Nucleus accumbens (tissue), 56 donors: ENCODE results near the gene PAPPA.

Experiments used
- DNase-seq, 56 donors: peaks; one replicate each; lab custom pipeline; 2025; lab: John Stamatoyannopoulos, UW

PAPPA gene

GRCh38 chr9:116403171-116403570 is 249.6 kb downstream of the PAPPA start:
- DNase-seq = no peak

- DNase-seq = no peak
These were observed 250.6 kb downstream of the PAPPA start for GRCh38 chr9:116404228-116404627.

DNA sequence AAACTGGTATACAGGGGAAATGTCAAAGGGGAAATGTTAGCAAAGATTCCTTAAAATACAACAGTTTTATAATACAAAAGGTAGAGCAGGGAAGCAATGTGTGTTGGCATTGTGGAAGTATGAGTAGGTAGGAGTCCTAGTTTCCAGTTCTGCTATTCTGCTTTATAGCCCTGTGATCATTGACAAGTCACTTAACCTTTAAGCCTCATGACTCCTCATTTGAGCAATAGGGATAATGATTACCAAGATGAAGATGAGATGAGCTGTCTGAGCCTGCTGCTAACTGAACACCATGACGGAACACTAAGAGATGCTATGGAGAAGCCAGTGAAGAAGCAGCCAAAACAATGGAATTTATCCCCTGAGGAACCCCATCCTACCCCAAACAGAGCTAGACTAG is 251.7 kb downstream of the PAPPA start:
- DNase-seq = no peak

GRCh38 chr9:116406469-116406868 is 252.9 kb downstream of the PAPPA start:
- no peak for DNase-seq

- no peak for DNase-seq
These were observed 255.5 kb downstream of the PAPPA start for GRCh38 chr9:116409129-116409528.

- DNase-seq = no peak
These were observed 256.0 kb downstream of the PAPPA start for GRCh38 chr9:116409638-116410037.

GRCh38 chr9:116411506-116411905 is 257.9 kb downstream of the PAPPA start:
- DNase-seq = no peak

DNA sequence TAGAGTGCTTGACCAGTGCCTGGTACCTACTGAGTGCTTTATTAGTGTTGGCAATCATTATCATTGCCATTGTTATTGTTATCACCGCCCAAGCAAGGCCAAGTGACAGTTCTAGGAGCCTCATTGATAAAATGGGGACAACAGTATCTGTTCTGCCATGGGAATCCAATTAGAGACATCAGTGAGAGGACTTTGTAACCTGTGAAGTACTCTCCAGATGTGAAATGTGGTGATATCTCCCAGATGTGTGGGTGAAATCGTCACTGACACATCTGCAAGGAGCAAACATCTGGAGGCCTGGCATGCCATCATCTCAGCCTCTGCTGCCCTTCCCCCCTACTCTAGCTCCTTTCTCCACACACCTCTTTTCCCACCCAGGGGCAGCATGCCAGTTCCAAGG is 260.8 kb downstream of the PAPPA start:
- DNase-seq = no peak

DNA sequence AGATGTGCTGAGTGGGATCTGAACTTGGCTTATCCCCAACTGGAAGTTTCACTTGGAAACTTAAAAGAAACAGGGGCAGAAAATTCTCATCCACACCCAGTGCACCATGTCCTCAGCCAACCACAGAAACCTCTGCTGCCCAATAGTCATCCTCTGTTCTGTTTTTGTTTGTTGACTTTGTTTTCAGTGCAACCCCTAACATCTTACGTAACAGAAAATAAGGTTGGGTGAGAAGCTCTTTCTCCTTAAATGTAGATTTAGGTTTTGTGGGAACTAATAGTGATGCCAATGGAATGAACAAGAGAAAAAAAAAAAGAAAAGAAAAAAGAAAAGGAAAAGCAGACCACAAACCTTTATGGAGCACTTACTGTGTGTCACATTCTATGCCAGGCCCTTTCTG is 262.8 kb downstream of the PAPPA start:
- no peak for DNase-seq

- no peak for DNase-seq
These were observed 263.9 kb downstream of the PAPPA start for GRCh38 chr9:116417464-116417863.

DNA sequence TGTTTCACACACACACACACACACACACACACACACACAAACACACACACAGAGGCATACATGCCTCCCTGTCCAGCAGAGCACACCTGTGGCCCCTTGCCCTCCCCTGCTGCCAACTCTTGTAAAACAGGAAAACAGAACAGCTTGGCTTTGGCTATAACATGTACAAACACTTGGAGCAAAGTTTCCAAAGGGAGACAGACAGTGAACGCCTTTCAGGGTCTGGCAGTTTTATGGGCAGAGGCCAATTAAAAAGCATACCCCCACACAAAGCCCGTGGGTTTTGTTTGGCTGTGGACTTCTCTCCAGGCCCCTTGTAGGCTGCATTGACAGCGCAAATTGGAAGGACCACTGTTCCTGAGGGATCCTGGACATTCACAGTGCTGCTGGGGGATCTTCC is 265.6 kb downstream of the PAPPA start:
- no peak for DNase-seq

- no peak for DNase-seq
These were observed 267.5 kb downstream of the PAPPA start for GRCh38 chr9:116420993-116421538.

GRCh38 chr9:116422119-116422979 is 268.8 kb downstream of the PAPPA start:
- DNase-seq = no peak

DNA sequence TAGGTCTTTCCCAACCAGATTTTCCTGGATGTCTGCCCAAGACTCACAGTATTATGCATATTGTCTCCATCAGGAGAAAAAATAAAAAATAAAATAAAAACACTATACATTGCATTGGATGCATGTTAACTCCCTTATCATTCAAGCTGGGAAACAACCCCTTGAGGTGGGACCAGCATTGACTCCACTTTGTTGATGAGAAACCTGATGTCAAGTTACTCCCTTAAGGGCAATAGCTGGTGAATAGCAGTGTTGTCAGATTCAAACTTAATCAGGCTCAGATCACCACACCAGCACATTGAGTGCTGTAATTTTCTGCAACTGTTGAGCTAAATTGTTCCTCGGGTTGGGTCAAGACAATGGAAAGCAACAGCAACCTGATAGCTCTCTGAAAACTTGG is 269.6 kb downstream of the PAPPA start:
- no peak for DNase-seq

DNA sequence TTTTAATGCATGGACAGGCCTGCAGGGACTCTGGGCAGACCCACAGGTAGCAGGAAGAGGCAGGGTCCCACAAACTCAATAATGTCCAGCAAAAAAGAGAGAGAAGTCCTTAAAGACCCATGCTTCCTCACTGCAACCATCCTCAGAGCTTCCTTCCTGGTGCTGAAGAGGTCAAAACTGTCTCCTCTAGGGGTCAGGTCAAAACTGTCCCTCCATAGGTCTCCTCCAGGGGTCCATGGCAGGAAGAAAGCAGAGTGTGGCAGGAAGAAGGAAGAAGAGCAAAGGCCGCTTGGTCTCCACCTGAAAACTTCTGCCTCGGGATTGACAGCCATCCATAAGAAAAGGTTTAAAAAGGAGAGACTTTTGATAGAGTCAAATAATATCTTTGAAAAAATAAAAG is 271.7 kb downstream of the PAPPA start:
- DNase-seq = no peak

DNA sequence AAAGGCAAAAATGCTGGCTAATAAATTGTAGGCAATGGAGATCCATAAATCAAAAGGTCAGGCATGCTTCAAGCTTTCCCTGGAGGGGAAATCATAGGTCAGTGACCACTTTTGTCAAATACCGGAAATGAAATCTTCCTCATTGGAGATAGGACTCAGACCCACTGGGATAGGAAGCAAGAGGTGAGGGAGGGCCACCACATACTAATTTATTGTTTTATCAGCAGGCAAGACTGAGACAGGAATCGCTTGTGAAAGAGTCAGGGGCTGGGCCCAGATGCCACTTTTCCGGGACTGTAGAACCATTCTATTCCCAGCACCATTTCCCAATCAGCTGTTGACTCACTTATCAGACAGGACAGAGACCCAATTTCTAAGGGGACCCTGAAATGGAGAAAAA is 277.3 kb downstream of the PAPPA start:
- no peak for DNase-seq

DNA sequence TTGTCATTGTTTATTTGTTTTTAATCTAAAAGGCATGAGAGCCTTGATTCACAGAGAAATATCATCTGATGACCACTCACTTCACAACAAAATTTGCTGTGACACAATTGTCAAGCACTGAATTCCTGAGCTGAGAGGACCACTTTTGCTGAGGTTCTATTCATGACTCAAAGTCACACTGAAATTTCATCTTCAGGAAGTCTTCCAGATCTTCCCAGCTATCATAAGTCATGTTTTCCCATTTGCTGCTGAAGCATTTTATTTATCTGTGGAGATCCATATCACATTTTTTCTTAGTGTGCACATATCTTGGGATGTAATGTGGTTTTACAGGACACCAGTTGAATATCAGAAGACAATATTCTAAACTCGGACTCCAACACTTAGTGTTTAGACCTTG is 278.5 kb downstream of the PAPPA start:
- no peak for DNase-seq

GRCh38 chr9:116434314-116434713 is 280.7 kb downstream of the PAPPA start:
- no peak for DNase-seq

GRCh38 chr9:116435706-116436105 is 282.1 kb downstream of the PAPPA start:
- no peak for DNase-seq

GRCh38 chr9:116436121-116436520 is 282.5 kb downstream of the PAPPA start:
- DNase-seq = no peak

GRCh38 chr9:116437411-116438370 is 284.1 kb downstream of the PAPPA start:
- no peak for DNase-seq
